ENCODE measurements around the gene C1orf87.

GRCh38 chr1:59990470-59990869 lies 83.1 kb downstream of the C1orf87 start:
- TF ChIP-seq, protein P1, sequence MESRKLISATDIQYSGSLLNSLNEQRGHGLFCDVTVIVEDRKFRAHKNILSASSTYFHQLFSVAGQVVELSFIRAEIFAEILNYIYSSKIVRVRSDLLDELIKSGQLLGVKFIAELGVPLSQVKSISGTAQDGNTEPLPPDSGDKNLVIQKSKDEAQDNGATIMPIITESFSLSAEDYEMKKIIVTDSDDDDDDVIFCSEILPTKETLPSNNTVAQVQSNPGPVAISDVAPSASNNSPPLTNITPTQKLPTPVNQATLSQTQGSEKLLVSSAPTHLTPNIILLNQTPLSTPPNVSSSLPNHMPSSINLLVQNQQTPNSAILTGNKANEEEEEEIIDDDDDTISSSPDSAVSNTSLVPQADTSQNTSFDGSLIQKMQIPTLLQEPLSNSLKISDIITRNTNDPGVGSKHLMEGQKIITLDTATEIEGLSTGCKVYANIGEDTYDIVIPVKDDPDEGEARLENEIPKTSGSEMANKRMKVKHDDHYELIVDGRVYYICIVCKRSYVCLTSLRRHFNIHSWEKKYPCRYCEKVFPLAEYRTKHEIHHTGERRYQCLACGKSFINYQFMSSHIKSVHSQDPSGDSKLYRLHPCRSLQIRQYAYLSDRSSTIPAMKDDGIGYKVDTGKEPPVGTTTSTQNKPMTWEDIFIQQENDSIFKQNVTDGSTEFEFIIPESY (IDR thresholded peaks at IDR 0.05): no peak
- TF ChIP-seq YY1 (IDR thresholded peaks at IDR 0.05) (no peak), CTCF (IDR thresholded peaks at IDR 0.05; ENCODE audit: low read depth, low read length, missing input control) (no peak), TAF1 (conservative IDR thresholded peaks at IDR 0.05) (no peak)
- TF ChIP-seq, protein P2, sequence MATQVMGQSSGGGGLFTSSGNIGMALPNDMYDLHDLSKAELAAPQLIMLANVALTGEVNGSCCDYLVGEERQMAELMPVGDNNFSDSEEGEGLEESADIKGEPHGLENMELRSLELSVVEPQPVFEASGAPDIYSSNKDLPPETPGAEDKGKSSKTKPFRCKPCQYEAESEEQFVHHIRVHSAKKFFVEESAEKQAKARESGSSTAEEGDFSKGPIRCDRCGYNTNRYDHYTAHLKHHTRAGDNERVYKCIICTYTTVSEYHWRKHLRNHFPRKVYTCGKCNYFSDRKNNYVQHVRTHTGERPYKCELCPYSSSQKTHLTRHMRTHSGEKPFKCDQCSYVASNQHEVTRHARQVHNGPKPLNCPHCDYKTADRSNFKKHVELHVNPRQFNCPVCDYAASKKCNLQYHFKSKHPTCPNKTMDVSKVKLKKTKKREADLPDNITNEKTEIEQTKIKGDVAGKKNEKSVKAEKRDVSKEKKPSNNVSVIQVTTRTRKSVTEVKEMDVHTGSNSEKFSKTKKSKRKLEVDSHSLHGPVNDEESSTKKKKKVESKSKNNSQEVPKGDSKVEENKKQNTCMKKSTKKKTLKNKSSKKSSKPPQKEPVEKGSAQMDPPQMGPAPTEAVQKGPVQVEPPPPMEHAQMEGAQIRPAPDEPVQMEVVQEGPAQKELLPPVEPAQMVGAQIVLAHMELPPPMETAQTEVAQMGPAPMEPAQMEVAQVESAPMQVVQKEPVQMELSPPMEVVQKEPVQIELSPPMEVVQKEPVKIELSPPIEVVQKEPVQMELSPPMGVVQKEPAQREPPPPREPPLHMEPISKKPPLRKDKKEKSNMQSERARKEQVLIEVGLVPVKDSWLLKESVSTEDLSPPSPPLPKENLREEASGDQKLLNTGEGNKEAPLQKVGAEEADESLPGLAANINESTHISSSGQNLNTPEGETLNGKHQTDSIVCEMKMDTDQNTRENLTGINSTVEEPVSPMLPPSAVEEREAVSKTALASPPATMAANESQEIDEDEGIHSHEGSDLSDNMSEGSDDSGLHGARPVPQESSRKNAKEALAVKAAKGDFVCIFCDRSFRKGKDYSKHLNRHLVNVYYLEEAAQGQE (IDR thresholded peaks at IDR 0.05): no peak
